Kidney (tissue), 14 donors: ENCODE measurements around the gene SF3A1. TPM values are rescaled to one million over a fixed set of nuclear protein-coding genes. Genes with fewer than 3 reads are reported as not detected.

Source experiments
- DNase-seq, 5 donors: peaks; one replicate each; pipeline ENCODE4 v3.0.0-alpha.2; 2013 to 2020
- FAIRE-seq: peaks from 2 replicates; lab custom pipeline; 2012; peaks lifted over from hg19 to GRCh38; lab: Jason Lieb, UNC
- H3K27ac ChIP-seq, 2 donors: one replicate each; pipeline ENCODE4 v1.7.0; 2013; ENCODE audit warnings: low read depth in 2 of 2, low read length in 2 of 2, inconsistent platforms in 1 of 2
- H3K27me3 ChIP-seq: one replicate; pipeline ENCODE4 v1.7.1; 2013; ENCODE audit warnings: low read length, inconsistent platforms; ENCODE audit not compliant: control insufficient read depth, insufficient read depth
- H3K36me3 ChIP-seq, 3 donors: one replicate each; pipeline versions ENCODE4 v1.7.0 to v1.7.1; 2013; ENCODE audit warnings: low read length in 3 of 3, control low read depth in 1 of 3, inconsistent platforms in 1 of 3; ENCODE audit not compliant: insufficient read depth in 3 of 3, control insufficient read depth in 2 of 3
- H3K4me1 ChIP-seq, 3 donors: one replicate each; pipeline versions ENCODE4 v1.7.0 to v1.7.1; 2013; ENCODE audit warnings: low read length in 3 of 3, inconsistent platforms in 1 of 3, low read depth in 1 of 3; ENCODE audit not compliant: control insufficient read depth in 2 of 3, insufficient read depth in 2 of 3
- H3K4me3 ChIP-seq, 3 donors: one replicate each; pipeline versions ENCODE4 v1.7.0 to v1.8.1; 2013; ENCODE audit warnings: low read length in 3 of 3, control low read depth in 1 of 3, inconsistent platforms in 1 of 3
- H3K9ac ChIP-seq, 3 donors: one replicate each; pipeline versions ENCODE4 v1.7.0 to v1.7.1; 2013; ENCODE audit warnings: low read length in 3 of 3, control low read depth in 1 of 3, inconsistent platforms in 1 of 3
- H3K9me3 ChIP-seq, 3 donors: one replicate each; pipeline versions ENCODE4 v1.7.0 to v1.7.1; 2013; ENCODE audit warnings: low read length in 3 of 3, control low read depth in 1 of 3, inconsistent platforms in 1 of 3; ENCODE audit not compliant: control insufficient read depth in 2 of 3, insufficient read depth in 1 of 3
- intact Hi-C: fragments of 100-400 bp; cut with DNase I; formaldehyde crosslinking; loops from one replicate; pipeline ENCODE4 v1.11.1; 2022
- polyA plus RNA-seq: library from polyadenylated mRNA; stranded (reverse); fragments of 350-450 nt; fragmentation: Illumina TruSeq; extraction: RNeasy Lipid Tissue Mini Kit (QIAGEN cat#74804); gene quantifications from one replicate; pipeline ENCODE4 v1.2.3, GENCODE V29; 2014; ENCODE audit warnings: low read depth, low replicate concordance; ENCODE audit not compliant: insufficient read depth
- total RNA-seq: library from RNA; stranded (reverse); fragmentation: NEBNext Ultra II Directional; extraction: Animal tissue kit (Norgen Biotek cat#: 25700); gene quantifications from one replicate; pipeline ENCODE4 v1.2.1, GENCODE V29; 2021
- TF ChIP-seq, protein P1 (sequence below): IDR thresholded peaks from 3 replicates; pipeline ENCODE4 v1.5.1; 2012; ENCODE audit warnings: mild to moderate bottlenecking, moderate library complexity, borderline replicate concordance; ENCODE audit not compliant: insufficient read depth; ENCODE audit errors: extremely low read depth
- donor health status: control.
- donor health status: control.
- donor health status: control.
- donor health status: control.
- donor health status: control.
- donor health status: DM: yes; HTN: yes; CAD: no.
- donor health status: Normal renal cell carcinoma (clear cell type).

Gene SF3A1
- total and polyA plus RNA-seq, 2 donors from 2014 or later, result 23.7 to 179 TPM

GRCh38 chr22:30347255-30347892 is 9.3 kb downstream of the SF3A1 start:
- TF ChIP-seq, protein P1, sequence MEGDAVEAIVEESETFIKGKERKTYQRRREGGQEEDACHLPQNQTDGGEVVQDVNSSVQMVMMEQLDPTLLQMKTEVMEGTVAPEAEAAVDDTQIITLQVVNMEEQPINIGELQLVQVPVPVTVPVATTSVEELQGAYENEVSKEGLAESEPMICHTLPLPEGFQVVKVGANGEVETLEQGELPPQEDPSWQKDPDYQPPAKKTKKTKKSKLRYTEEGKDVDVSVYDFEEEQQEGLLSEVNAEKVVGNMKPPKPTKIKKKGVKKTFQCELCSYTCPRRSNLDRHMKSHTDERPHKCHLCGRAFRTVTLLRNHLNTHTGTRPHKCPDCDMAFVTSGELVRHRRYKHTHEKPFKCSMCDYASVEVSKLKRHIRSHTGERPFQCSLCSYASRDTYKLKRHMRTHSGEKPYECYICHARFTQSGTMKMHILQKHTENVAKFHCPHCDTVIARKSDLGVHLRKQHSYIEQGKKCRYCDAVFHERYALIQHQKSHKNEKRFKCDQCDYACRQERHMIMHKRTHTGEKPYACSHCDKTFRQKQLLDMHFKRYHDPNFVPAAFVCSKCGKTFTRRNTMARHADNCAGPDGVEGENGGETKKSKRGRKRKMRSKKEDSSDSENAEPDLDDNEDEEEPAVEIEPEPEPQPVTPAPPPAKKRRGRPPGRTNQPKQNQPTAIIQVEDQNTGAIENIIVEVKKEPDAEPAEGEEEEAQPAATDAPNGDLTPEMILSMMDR, result no peak
- intact Hi-C loops, result no loop called here
- H3K27me3 ChIP-seq, result no peaks in the 10 kb centered on the region
- H3K27ac ChIP-seq, result no peak overlapping the region
- FAIRE-seq, result no peak
- H3K36me3 ChIP-seq, result peaks cover 25 to 69% (median 50%) of the 10 kb centered on the region in 3 donors
- no peaks in the 10 kb centered on the region for H3K9me3 ChIP-seq
- no peaks in the 10 kb centered on the region for H3K4me1 ChIP-seq
- no peak overlapping the region for H3K9ac ChIP-seq
- no peak for DNase-seq
- H3K4me3 ChIP-seq, result no peak overlapping the region

- Histone ChIP-seq H3K4me1 (no peaks in the 10 kb centered on the region), H3K9ac (no peak overlapping the region), H3K9me3 (no peaks in the 10 kb centered on the region), H3K27me3 (no peaks in the 10 kb centered on the region), H3K27ac (no peak overlapping the region), H3K4me3 (no peak overlapping the region), H3K36me3 (peaks cover 24 to 71% (median 67%) of the 10 kb centered on the region in 3 donors)
- FAIRE-seq, result no peak
- DNase-seq, result no peak
- intact Hi-C loops, result no loop called here
- TF ChIP-seq, protein P1, result no peak
These were observed 12.1 kb downstream of the SF3A1 start for GRCh38 chr22:30344447-30345200.

DNA sequence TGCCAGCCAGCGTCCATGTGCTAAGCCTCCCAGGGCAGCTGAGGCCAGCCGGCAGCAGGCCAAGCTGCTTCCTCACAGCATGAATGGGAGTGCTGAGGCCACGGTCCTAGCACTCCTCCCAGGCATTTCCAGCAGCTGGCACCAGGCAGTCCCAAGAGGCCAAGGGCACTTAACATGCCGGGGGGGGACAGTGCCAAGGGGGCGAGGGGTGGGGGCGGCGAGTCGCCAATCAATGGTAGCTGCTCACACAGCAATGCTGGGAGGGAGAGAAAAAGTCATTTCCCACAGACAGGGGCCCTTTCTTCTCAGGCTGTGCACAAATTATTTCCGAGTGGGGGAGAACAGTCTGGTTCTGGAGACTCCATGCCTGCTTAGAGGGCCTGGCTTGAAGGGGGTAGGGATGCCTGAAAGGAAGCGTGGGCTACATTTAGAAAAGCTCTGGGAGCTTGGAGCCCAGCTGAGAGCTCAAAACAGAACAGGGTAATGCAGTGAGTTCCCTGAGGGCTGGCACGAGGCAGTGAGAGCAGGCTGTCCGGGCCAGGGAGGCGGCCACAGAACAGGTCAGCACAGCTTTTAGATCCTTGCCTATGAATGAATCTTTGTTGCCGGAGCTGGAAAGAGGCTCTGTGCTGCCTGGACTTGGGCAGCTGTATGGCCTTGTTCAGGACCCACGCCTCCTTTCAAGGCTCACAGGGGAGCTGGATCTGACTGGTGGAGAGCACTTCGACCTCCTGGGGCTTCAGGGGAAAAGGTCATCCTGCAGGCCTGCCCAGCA is 15.6 kb downstream of the SF3A1 start:
- Histone ChIP-seq H3K36me3 (peaks cover 24 to 90% (median 89%) of the 10 kb centered on the region in 3 donors), H3K9me3 (no peaks in the 10 kb centered on the region), H3K4me1 (no peaks in the 10 kb centered on the region), H3K27me3 (no peaks in the 10 kb centered on the region), H3K9ac (no peak overlapping the region), H3K4me3 (no peak overlapping the region), H3K27ac (no peak overlapping the region)
- TF ChIP-seq, protein P1, result no peak
- intact Hi-C loops, result no loop called here
- DNase-seq (no peak), FAIRE-seq (no peak)
